Osteocyte (in vitro differentiated cells): ENCODE results near the gene TALDO1. TPM values are rescaled to one million over a fixed set of nuclear protein-coding genes. Genes with fewer than 3 reads are reported as not detected.

Experiments used
- DNase-seq: peaks from one replicate; pipeline ENCODE4 v3.0.0; 2021; ENCODE audit warnings: mixed read lengths; ENCODE audit not compliant: unreplicated experiment; ENCODE audit errors: extremely low spot score
- H3K27ac Mint-ChIP-seq: one replicate; pipeline ENCODE4 v1.8.0; 2021; ENCODE audit warnings: mild to moderate bottlenecking, mixed read lengths; ENCODE audit not compliant: unreplicated experiment
- H3K27me3 Mint-ChIP-seq: one replicate; pipeline ENCODE4 v1.8.0; 2021; ENCODE audit warnings: mixed read lengths; ENCODE audit not compliant: unreplicated experiment
- H3K36me3 Mint-ChIP-seq: one replicate; pipeline ENCODE4 v1.8.0; 2021; ENCODE audit warnings: mixed read lengths; ENCODE audit not compliant: unreplicated experiment
- H3K4me1 Mint-ChIP-seq: one replicate; pipeline ENCODE4 v1.8.0; 2021; ENCODE audit warnings: mixed read lengths; ENCODE audit not compliant: unreplicated experiment
- H3K4me3 Mint-ChIP-seq: one replicate; pipeline ENCODE4 v1.8.0; 2021; ENCODE audit warnings: mild to moderate bottlenecking, moderate library complexity, mixed read lengths; ENCODE audit not compliant: unreplicated experiment
- H3K9me3 Mint-ChIP-seq: one replicate; pipeline ENCODE4 v1.8.0; 2021; ENCODE audit warnings: mixed read lengths; ENCODE audit not compliant: unreplicated experiment
- total RNA-seq: library from RNA; stranded (reverse); gene quantifications from 2 replicates; pipeline ENCODE4 v1.2.1, GENCODE V29; 2021
- TF ChIP-seq, protein P1 (sequence below): fragments of 200-600 bp; sonication (generic); IDR thresholded peaks from 2 replicates; pipeline ENCODE4 v1.5.0; 2021; ENCODE audit warnings: antibody characterized with exemption, mild to moderate bottlenecking, moderate library complexity

The TALDO1 gene
- total RNA-seq, 1 donor from 2014 or later, result 171 TPM

DNA sequence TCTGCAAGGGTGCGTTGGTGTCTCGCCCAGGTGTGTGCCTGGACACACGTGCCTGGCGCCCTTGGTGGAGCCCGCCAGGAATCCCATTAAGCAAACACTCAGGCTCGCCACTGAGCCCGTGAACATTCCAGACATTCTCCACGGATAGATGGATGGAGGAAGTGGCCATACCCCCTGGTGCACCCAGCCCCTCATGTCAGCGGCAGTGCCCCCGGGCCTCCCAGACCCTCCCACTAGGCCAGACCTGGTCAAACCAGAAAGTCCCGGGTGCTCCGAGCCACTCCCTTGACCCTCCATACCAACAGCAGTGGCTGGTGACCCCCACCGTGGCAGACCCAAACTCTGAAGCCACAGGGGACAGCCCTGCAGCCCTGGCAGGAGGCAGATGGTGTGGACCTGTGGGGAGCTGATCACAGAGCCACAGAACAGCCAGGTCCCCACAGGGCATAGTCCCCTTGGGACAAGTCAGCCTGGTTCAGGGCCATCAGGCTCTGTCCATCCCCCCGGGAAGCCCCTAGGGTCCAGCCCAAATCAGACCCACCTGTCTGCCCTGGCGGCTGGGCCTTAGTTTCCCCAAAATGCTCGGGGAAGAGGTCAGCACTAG lies 39.3 kb upstream of the TALDO1 start:
- Mint-ChIP-seq H3K36me3 (no peaks in the 10 kb centered on the region), H3K27me3 (no peaks in the 10 kb centered on the region), H3K4me1 (peaks cover 56% of the 10 kb centered on the region), H3K9me3 (no peaks in the 10 kb centered on the region), H3K4me3 (peak overlapping the region; percentile 47), H3K27ac (peak overlapping the region; percentile 91)
- TF ChIP-seq, protein P1, sequence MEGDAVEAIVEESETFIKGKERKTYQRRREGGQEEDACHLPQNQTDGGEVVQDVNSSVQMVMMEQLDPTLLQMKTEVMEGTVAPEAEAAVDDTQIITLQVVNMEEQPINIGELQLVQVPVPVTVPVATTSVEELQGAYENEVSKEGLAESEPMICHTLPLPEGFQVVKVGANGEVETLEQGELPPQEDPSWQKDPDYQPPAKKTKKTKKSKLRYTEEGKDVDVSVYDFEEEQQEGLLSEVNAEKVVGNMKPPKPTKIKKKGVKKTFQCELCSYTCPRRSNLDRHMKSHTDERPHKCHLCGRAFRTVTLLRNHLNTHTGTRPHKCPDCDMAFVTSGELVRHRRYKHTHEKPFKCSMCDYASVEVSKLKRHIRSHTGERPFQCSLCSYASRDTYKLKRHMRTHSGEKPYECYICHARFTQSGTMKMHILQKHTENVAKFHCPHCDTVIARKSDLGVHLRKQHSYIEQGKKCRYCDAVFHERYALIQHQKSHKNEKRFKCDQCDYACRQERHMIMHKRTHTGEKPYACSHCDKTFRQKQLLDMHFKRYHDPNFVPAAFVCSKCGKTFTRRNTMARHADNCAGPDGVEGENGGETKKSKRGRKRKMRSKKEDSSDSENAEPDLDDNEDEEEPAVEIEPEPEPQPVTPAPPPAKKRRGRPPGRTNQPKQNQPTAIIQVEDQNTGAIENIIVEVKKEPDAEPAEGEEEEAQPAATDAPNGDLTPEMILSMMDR, result no peak
- no peak for DNase-seq

- DNase-seq, result no peak
- H3K4me1 Mint-ChIP-seq, result peaks cover 54% of the 10 kb centered on the region
- no peaks in the 10 kb centered on the region for H3K27me3 Mint-ChIP-seq
- H3K36me3 Mint-ChIP-seq, result no peaks in the 10 kb centered on the region
- H3K27ac Mint-ChIP-seq, result no peak overlapping the region
- no peaks in the 10 kb centered on the region for H3K9me3 Mint-ChIP-seq
- H3K4me3 Mint-ChIP-seq, result no peak overlapping the region
- TF ChIP-seq, protein P1, result no peak
Observed at GRCh38 chr11:708511-708910, 38.8 kb upstream of the TALDO1 start.

- TF ChIP-seq, protein P1, result no peak
- Mint-ChIP-seq H3K4me1 (peaks cover 47% of the 10 kb centered on the region), H3K27me3 (no peaks in the 10 kb centered on the region), H3K4me3 (no peak overlapping the region), H3K36me3 (no peaks in the 10 kb centered on the region), H3K27ac (no peak overlapping the region), H3K9me3 (no peaks in the 10 kb centered on the region)
- DNase-seq, result no peak
Observed at GRCh38 chr11:709109-709997, 37.9 kb upstream of the TALDO1 start.

- Mint-ChIP-seq H3K4me3 (no peak overlapping the region), H3K27ac (no peak overlapping the region), H3K27me3 (no peaks in the 10 kb centered on the region), H3K9me3 (no peaks in the 10 kb centered on the region), H3K4me1 (peaks cover 37% of the 10 kb centered on the region), H3K36me3 (peaks cover 6% of the 10 kb centered on the region)
- no peak for DNase-seq
- TF ChIP-seq, protein P1, result no peak
Observed at GRCh38 chr11:714436-714835, 32.8 kb upstream of the TALDO1 start.
